Fibroblast of upper back skin (primary cell): Measurements from ENCODE around the gene FHIP2A.
"Not testable (repeated sequence)": the region's sequence is repeated elsewhere in the genome, so short reads cannot be mapped to it uniquely, and the experiment has no call there.

ENCODE experiments used
- DNase-seq: peaks from one replicate; pipeline ENCODE4 v3.0.0-alpha.2; 2013

The FHIP2A gene

DNA sequence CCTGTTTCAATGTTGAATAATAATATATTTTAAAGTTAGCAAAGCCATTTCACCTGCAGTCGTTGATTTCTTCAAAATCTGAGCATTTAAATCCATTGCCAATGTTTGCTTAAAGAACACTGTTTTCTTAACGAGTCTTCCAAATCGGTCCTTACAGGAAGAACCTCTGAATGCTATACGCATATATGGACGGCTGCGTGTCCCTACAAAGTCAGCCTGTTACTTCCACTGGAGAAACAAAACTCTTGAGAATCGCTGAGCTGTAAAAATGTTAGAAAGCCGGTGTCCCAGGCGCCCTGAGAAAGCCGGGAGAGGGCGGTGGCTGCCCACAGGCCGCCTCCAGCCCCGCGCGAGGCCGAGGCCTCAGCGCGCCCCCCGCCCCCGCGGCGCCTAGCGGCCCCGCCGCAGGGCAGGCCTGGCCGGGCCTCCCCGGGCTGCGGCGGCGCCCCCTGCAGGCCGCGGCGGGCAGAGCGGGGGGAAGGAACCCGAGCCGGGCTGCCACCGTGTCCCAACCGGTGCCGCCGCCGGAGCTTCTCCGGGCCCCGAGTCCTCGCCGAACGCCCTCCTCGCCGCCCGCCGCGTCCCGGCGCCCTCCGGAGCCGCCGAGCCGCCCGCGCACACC is at the start of gene FHIP2A:
FHIP2A (plus strand) TSS at position 488 of the 622 bp plus-strand sequence. CDS start 299 bp downstream, outside the sequence.
- peak; percentile 75 for DNase-seq

- no peak for DNase-seq
Measured at GRCh38 chr10:114772496-114773196, 48.9 kb upstream of the FHIP2A start.

DNA sequence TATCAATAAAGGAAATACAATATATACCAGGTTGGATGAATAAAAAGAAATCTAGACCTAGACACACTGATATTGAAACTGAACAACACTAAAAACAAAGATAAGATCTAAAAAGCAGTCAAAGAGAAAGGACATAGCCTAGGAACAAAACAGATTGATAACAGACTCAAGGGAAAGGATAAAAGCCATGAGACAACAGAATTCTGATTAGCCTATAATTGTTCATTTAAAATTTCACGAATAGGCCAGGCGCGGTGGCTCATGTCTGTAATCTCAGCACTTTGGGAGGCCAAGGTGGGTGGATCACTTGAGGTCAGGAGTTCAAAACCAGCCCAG is 48.4 kb upstream of the FHIP2A start:
- no peak for DNase-seq

DNA sequence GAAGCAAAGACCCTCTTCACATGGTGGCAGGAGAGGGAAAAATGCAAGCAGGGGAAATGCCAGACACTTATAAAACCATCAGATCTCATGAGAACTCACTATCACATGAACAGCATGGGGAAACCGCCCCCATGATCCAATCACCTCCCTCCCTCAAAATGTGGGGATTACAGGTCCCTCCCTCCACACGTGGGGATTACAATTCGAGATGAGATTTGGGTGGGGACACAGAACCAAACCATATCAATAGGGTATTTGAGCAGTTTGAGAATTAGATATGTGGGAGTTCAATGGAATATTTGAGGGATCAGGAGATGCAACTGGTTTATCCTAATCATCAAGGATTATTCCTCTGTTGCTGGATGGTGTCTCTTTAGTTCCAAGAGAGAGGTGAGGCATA is 46.5 kb upstream of the FHIP2A start:
- not testable (repeated sequence) for DNase-seq

DNA sequence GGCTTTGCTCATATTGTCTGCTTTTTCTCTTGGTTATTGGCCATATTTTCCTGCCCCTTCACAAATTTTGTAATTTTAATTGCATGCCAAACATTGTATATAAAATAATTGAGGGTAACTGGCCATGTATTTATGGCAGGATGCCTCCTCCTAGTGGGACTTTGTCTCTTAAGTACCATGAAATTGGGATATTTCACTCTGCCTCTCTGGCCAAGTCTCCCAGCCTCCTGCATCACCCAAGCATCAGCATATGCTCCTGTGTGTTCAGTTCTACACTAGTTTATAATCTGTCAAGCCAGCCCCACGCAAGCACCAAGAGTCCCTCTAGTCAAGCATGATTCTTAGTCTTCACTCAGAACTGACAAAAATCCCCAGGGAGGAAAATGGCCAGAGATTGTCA is 44.2 kb upstream of the FHIP2A start:
- no peak for DNase-seq

GRCh38 chr10:114779803-114780576 is 41.6 kb upstream of the FHIP2A start:
- peak; percentile 91 for DNase-seq

GRCh38 chr10:114780577-114781184 is 40.9 kb upstream of the FHIP2A start:
- no peak for DNase-seq

DNA sequence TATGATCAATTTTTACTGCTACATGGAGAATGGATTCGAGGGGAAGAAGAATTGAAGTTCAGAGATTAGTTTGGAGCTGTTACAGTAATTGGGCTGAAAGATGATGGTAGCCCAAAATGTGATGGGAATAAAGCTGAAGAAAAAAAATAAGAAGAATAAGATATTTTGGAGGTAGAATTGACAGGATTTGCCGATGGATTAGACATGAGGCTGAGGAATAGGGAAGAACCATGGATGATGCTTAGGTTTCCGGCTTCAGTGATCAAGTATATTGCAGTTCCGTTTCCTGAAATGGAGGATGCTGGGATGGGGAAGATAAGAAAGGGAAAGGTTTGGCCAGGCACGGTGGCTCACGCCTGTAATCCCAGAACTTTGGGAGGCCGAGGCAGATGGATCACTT is 38.9 kb upstream of the FHIP2A start:
- no peak for DNase-seq

DNA sequence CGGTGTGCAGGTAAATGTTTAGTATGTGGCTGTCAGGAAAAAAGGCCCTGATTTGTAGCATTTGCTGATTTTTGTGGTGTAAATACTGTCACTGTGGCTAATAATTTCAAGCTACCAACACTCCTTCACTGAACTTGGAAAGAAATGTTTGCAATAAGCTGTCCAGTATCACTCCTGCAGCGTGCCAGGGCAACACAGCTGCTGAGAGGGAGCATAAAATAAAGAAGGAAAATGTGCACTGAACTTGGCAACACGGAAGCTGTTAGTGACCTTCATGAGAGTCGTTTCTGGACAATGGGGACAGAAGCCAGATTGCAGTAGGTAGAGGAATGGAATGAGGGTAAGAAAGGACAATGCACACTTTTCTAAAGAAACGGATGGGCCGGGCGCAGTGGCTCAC is 37.9 kb upstream of the FHIP2A start:
- no peak for DNase-seq

- peak; percentile 57 for DNase-seq
Measured at GRCh38 chr10:114786492-114786891, 35.1 kb upstream of the FHIP2A start.

DNA sequence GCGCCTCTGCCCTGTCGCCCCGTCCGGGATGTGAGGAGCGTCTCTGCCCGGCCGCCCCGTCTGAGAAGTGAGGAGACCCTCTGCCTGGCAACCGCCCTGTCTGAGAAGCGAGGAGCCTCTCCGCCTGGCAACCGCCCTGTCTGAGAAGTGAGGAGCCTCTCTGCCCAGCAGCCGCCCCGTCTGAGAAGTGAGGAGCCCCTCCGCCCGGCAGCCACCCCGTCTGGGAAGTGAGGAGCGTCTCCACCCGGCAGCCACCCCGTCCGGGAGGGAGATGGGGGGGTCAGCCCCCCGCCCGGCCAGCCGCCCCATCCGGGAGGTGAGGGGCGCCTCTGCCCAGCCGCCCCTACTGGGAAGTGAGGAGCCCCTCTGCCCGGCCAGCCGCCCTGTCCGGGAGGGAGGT is 34.4 kb upstream of the FHIP2A start:
- DNase-seq, result not testable (repeated sequence)

GRCh38 chr10:114791768-114792167 is 29.8 kb upstream of the FHIP2A start:
- DNase-seq, result no peak

DNA sequence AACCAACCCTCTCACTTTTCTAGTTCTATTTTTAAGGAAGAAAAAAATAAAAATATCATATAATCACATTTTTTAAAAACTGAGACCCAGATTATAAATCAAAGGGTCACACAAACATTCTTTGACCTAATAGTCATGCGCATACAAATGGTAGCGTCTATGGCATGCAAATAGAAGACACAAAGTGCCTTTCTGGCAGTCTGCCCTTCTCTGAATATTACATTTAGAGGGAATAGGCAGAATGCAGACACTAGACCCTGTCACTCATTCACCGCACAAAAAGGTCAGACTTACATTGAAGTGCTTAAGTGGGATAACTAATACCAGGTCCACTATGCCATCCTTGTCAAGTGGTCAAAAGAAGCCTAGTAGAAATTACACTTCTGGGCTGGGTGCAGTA is 26.5 kb upstream of the FHIP2A start:
- DNase-seq, result no peak

GRCh38 chr10:114800361-114800760 is 21.2 kb upstream of the FHIP2A start:
- no peak for DNase-seq

- DNase-seq, result no peak
Measured at GRCh38 chr10:114801411-114801813, 20.2 kb upstream of the FHIP2A start.

GRCh38 chr10:114802177-114802576 is 19.4 kb upstream of the FHIP2A start:
- DNase-seq, result no peak

- DNase-seq, result peak; percentile 5
Measured at GRCh38 chr10:114806562-114807391, 14.8 kb upstream of the FHIP2A start.

DNA sequence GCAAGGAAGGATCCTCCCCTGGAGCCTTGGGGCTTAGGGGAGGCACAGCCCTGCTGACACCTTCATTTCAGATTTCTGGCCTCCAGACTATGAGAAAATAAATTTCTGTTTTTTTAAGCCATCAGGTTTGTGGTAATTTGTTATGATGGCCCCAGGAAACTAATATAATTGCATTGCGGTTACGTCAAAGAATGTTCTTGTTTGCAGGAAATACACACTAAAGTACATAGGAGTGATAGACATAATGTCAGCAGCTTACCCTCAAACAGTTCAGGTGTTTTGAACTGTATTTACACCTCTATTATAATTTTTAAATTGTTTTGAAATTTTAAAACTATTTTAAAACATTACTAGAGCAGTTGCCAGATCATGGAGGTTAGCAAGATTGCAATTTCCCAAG is 12.6 kb upstream of the FHIP2A start:
- no peak for DNase-seq

- no peak for DNase-seq
Measured at GRCh38 chr10:114810926-114811325, 10.7 kb upstream of the FHIP2A start.

DNA sequence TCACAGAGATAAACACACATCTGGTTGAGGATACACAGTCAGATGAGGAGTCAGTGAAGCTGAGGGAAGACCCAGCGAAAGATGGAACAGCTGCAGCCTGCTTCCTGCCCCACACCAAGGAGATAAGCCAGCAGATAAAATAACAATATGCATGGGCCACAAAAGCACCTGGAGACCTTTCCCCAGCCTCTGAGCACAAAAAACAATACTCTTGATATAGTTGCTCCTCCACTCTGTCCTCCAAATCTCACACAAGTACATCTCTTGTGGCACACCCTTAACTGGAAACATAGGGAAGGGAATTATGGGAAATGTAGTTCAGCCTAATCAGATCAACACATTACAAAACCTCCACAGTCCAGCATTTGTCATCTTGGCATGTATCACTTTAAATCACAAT is 9.7 kb upstream of the FHIP2A start:
- DNase-seq, result no peak

DNA sequence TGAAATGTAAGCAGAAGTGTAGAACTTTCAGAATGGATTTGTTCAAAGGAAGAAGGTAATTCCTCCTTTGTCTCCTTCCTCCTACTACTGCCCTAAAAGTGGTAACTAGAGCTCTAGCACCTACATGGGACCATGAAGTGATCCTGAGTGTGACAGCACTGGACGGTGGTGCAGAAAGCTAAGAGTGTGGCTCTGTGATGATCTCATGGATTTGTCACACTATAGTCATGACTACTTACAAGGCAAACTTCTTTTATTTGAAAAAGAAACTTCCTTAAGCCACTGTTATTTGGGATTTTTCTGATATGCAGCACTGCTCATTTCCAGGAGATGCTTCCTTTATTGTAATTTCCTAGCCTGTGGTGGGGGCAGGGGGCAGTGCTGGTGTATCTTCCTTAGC is 5.8 kb upstream of the FHIP2A start:
- DNase-seq, result no peak

DNA sequence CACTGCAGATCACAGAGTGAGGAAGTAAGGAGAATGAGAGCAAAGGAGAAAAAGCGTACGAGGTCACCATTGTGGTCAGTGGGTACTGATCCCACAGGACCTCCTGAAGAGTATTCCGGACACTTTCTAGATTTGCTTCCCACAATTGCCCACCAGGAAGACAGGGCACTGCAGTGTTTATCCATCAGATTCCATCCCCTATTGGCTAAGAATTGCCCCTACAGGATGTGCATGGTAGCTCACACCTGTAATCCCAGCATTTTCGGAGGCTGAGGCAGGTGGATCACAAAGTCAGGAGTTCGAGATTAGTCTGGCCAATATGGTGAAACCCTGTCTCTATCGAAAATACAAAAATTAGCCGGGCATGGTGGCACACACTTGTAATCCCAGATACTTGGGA is 5.3 kb upstream of the FHIP2A start:
- no peak for DNase-seq

DNA sequence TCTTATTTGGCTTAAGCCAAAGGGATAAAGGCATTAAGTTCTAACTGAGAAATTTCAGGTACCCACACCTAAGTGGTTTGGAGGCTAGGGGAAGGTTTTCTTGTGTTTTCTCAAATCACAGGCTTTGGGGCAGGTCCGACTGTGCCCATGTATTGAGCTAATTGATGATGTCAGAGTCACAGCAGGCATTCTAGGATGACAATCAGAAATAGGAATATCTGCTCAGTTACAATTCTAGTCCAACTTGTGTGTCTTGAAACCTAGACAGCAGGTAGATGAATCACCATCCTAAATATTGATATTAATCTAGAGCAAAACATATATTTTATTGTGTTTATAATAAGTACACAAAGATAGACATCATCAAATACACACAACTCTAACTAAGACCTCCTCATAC is 2.3 kb upstream of the FHIP2A start:
- no peak for DNase-seq
